Neural cell (in vitro differentiated cells): ENCODE measurements around the gene TMED3. TPM values are rescaled to one million over a fixed set of nuclear protein-coding genes. Genes with fewer than 3 reads are reported as not detected.

ENCODE experiments used
- H2AFZ ChIP-seq: fragments of 200-600, 300-800 bp; sonication (generic), shearing (Covaris generic); 2 replicates; pipeline ENCODE4 v1.6.0; 2014; ENCODE audit warnings: low read depth, mild to moderate bottlenecking, antibody characterized with exemption, low read length, moderate library complexity
- H3F3A ChIP-seq: fragments of 200-600 bp; shearing (Covaris generic); 2 replicates; pipeline ENCODE4 v1.6.1; 2016; ENCODE audit warnings: mild to moderate bottlenecking, moderate library complexity, mixed read lengths, antibody characterized with exemption, low read length; ENCODE audit not compliant: insufficient read depth, poor library complexity, severe bottlenecking
- H3K27ac ChIP-seq: fragments of 200-600, 300-800 bp; sonication (generic), shearing (Covaris generic); 2 replicates; pipeline ENCODE4 v1.5.1; 2014; ENCODE audit warnings: mild to moderate bottlenecking, low read length, moderate library complexity
- H3K27me3 ChIP-seq: fragments of 300-800, 200-600 bp; sonication (generic), shearing (Covaris generic); 2 replicates; pipeline ENCODE4 v1.6.0; 2014; ENCODE audit warnings: mild to moderate bottlenecking, low read depth, low read length, moderate library complexity; ENCODE audit not compliant: insufficient read depth
- H3K36me3 ChIP-seq: fragments of 300-800, 200-600 bp; sonication (generic), shearing (Covaris generic); 2 replicates; pipeline ENCODE4 v1.5.1; 2014; ENCODE audit warnings: mild to moderate bottlenecking, antibody characterized with exemption, low read length, moderate library complexity; ENCODE audit not compliant: insufficient read depth
- H3K4me2 ChIP-seq: fragments of 300-800, 200-600 bp; sonication (generic), shearing (Covaris generic); 2 replicates; pipeline ENCODE4 v1.6.0; 2014; ENCODE audit warnings: mild to moderate bottlenecking, low read length
- H3K4me3 ChIP-seq: fragments of 300-800, 200-600 bp; sonication (generic), shearing (Covaris generic); 2 replicates; pipeline ENCODE4 v1.5.1; 2014; ENCODE audit warnings: mild to moderate bottlenecking, low read length, moderate library complexity
- H3K79me2 ChIP-seq: fragments of 200-600 bp; shearing (Covaris generic); replicated peaks from 2 replicates; pipeline ENCODE4 v1.6.0; 2014; ENCODE audit warnings: mild to moderate bottlenecking, low read length, moderate library complexity; ENCODE audit not compliant: insufficient read depth
- H3K9ac ChIP-seq: fragments of 300-800, 200-600 bp; sonication (generic), shearing (Covaris generic); 2 replicates; pipeline ENCODE4 v1.6.1; 2016; ENCODE audit warnings: mild to moderate bottlenecking, low read length, mixed read lengths
- H3K9me2 ChIP-seq: fragments of 200-600 bp; shearing (Covaris generic); 2 replicates; pipeline ENCODE4 v1.6.1; 2016; ENCODE audit warnings: mild to moderate bottlenecking, low read length, mixed read lengths; ENCODE audit not compliant: insufficient read depth
- H3K9me3 ChIP-seq: fragments of 200-600, 300-800 bp; sonication (generic), shearing (Covaris generic); 2 replicates; pipeline ENCODE4 v1.6.1; 2016; ENCODE audit warnings: mild to moderate bottlenecking, mixed run types, low read length, moderate library complexity, mixed read lengths
- H4K20me1 ChIP-seq: fragments of 200-600 bp; shearing (Covaris generic); 2 replicates; pipeline ENCODE4 v1.6.1; 2016; ENCODE audit warnings: mild to moderate bottlenecking, mixed run types; ENCODE audit not compliant: insufficient read depth
- EP300 ChIP-seq: fragments of 450-650 bp; conservative IDR thresholded peaks from 2 replicates; pipeline ENCODE4 v1.6.1; 2014; ENCODE audit warnings: antibody characterized with exemption, mild to moderate bottlenecking, moderate library complexity; ENCODE audit not compliant: poor library complexity, severe bottlenecking
- EZH2 ChIP-seq: fragments of 200-600, 300-800 bp; shearing (Covaris generic), sonication (generic); IDR thresholded peaks from 2 replicates; pipeline ENCODE4 v1.6.1; 2014; ENCODE audit warnings: antibody characterized with exemption, low read length, borderline replicate concordance, mild to moderate bottlenecking; ENCODE audit not compliant: insufficient read depth, poor library complexity, severe bottlenecking
- MXI1 ChIP-seq: fragments of 450-650 bp; conservative IDR thresholded peaks from 2 replicates; pipeline ENCODE4 v1.6.1; 2014; ENCODE audit warnings: antibody characterized with exemption, mild to moderate bottlenecking; ENCODE audit not compliant: poor library complexity, severe bottlenecking
- POLR2AphosphoS5 ChIP-seq: IDR thresholded peaks from 2 replicates; pipeline ENCODE4 v1.6.1; 2012
- RAD21 ChIP-seq: fragments of 450-650 bp; conservative IDR thresholded peaks from 2 replicates; pipeline ENCODE4 v1.6.1; 2014; ENCODE audit warnings: antibody characterized with exemption, mild to moderate bottlenecking, moderate library complexity
- SMC3 ChIP-seq: fragments of 450-650 bp; conservative IDR thresholded peaks from 2 replicates; pipeline ENCODE4 v1.6.1; 2014; ENCODE audit warnings: antibody characterized with exemption, mild to moderate bottlenecking, moderate library complexity; ENCODE audit not compliant: poor library complexity
- TAF1 ChIP-seq: IDR thresholded peaks from 2 replicates; pipeline ENCODE4 v1.6.1; 2012; ENCODE audit warnings: low read depth
- polyA plus RNA-seq: library from polyadenylated mRNA; depleted of rRNA; stranded (reverse); fragments of >200 nt; gene quantifications from 2 replicates; pipeline ENCODE4 v1.2.3, GENCODE V29; 2014
- TF ChIP-seq, protein P1 (sequence below): fragments of 450-650 bp; IDR thresholded peaks from 2 replicates; pipeline ENCODE4 v1.5.1; 2014; ENCODE audit warnings: antibody characterized with exemption, mild to moderate bottlenecking, moderate library complexity; ENCODE audit not compliant: poor library complexity, severe bottlenecking
- TF ChIP-seq, protein P2 (sequence below): IDR thresholded peaks from 2 replicates; pipeline ENCODE4 v1.6.1; 2012; ENCODE audit warnings: borderline replicate concordance

TMED3 gene
- polyA plus RNA-seq, 1 donor from 2014 or later: 83.5 TPM

DNA sequence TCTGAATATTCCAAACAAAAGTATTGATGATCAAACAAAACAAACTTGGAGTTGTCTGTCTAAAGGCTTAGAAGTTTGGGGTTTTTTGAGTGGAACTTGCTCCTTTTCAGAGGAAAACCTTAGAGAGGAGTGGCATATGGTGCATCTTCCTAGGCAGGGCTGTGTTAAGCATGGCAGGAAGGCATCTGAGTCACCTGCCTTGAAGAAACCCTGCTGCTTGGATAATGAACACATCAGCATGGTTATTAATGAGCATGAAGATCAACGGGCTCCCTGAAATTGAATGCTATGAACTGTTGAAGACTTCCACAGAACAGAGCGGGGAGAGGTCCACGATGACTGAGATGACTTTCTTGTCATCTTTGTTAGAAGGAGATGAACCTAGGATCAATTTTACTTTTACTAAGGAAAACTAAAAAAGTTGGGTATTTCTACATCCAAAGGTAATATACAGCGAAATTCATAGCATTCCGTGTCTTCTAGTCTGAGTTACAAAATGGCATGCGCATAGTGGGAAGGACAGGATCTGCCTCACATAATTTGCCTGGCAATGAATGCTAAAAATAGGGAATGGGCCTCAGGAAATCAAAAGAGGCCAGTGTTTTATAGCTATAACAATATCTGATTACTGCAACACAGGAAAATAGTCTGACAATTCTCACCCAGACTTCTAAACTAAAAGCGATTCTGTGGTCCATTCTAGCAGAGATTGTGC is 11.6 kb upstream of the TMED3 start:
- Histone ChIP-seq H3K9ac (no peak overlapping the region), H3K9me2 (no peaks in the 10 kb centered on the region), H3K4me2 (no peak overlapping the region), H3K9me3 (no peaks in the 10 kb centered on the region), H3K27ac (no peak overlapping the region), H3K4me3 (no peak overlapping the region), H2AFZ (no peak overlapping the region), H4K20me1 (no peaks in the 10 kb centered on the region), H3K36me3 (no peaks in the 10 kb centered on the region), H3F3A (no peaks in the 10 kb centered on the region), H3K27me3 (peaks cover 4% of the 10 kb centered on the region), H3K79me2 (no peaks in the 10 kb centered on the region)
- TF ChIP-seq SMC3 (no peak), EP300 (no peak), TAF1 (no peak)

DNA sequence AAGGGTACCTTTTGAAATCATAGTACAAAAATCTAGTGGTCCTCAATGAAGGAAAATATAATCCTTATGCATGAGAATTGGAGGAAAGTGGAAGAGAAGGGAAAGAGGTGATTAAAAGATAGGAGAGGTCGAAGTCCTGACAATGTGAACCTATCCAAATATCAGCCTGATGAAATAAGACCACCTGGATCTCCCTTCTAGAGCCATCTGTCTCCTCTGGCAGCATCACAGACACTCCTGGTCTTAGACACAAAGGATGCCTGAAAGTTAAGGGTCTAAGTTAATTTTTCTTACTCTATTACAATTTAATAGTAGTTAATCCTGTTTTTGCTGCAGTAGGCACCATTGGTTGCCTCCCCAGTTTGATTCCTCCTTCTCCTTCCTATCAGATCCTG is 11.1 kb upstream of the TMED3 start:
- Histone ChIP-seq H3K4me3 (no peak overlapping the region), H4K20me1 (no peaks in the 10 kb centered on the region), H3K36me3 (no peaks in the 10 kb centered on the region), H3F3A (no peaks in the 10 kb centered on the region), H3K9me3 (no peaks in the 10 kb centered on the region), H3K9me2 (no peaks in the 10 kb centered on the region), H3K9ac (no peak overlapping the region), H3K27me3 (peaks cover 8% of the 10 kb centered on the region), H3K4me2 (no peak overlapping the region), H2AFZ (no peak overlapping the region), H3K27ac (no peak overlapping the region), H3K79me2 (no peaks in the 10 kb centered on the region)
- no peak for TF ChIP-seq SMC3

DNA sequence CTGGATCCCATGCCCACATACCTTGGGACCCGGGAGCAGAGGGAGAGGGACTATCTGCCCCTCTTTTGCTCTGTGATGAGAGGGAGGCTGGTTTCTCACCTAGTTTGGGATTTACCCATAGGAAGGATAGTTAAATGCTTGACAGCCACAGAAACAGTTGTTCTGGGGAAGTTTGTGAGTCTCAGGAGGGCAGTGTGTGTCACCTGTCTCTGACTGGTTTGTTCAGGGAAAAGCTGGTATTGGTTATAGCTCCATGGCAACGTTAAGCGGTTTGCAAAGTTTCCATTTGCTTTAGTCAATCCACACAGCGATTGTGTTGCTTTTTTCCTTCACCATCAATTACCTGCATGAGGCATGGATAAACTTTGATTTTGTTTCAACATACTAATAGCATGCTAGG is 3.7 kb upstream of the TMED3 start:
- Histone ChIP-seq H3K79me2 (no peaks in the 10 kb centered on the region), H3K4me2 (no peak overlapping the region), H3F3A (no peaks in the 10 kb centered on the region), H4K20me1 (no peaks in the 10 kb centered on the region), H2AFZ (no peak overlapping the region), H3K36me3 (no peaks in the 10 kb centered on the region), H3K9me3 (no peaks in the 10 kb centered on the region), H3K9me2 (no peaks in the 10 kb centered on the region), H3K4me3 (no peak overlapping the region), H3K9ac (no peak overlapping the region), H3K27me3 (peaks cover 42% of the 10 kb centered on the region), H3K27ac (no peak overlapping the region)
- TF ChIP-seq, protein P1, sequence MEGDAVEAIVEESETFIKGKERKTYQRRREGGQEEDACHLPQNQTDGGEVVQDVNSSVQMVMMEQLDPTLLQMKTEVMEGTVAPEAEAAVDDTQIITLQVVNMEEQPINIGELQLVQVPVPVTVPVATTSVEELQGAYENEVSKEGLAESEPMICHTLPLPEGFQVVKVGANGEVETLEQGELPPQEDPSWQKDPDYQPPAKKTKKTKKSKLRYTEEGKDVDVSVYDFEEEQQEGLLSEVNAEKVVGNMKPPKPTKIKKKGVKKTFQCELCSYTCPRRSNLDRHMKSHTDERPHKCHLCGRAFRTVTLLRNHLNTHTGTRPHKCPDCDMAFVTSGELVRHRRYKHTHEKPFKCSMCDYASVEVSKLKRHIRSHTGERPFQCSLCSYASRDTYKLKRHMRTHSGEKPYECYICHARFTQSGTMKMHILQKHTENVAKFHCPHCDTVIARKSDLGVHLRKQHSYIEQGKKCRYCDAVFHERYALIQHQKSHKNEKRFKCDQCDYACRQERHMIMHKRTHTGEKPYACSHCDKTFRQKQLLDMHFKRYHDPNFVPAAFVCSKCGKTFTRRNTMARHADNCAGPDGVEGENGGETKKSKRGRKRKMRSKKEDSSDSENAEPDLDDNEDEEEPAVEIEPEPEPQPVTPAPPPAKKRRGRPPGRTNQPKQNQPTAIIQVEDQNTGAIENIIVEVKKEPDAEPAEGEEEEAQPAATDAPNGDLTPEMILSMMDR: no peak
- TF ChIP-seq, protein P2, sequence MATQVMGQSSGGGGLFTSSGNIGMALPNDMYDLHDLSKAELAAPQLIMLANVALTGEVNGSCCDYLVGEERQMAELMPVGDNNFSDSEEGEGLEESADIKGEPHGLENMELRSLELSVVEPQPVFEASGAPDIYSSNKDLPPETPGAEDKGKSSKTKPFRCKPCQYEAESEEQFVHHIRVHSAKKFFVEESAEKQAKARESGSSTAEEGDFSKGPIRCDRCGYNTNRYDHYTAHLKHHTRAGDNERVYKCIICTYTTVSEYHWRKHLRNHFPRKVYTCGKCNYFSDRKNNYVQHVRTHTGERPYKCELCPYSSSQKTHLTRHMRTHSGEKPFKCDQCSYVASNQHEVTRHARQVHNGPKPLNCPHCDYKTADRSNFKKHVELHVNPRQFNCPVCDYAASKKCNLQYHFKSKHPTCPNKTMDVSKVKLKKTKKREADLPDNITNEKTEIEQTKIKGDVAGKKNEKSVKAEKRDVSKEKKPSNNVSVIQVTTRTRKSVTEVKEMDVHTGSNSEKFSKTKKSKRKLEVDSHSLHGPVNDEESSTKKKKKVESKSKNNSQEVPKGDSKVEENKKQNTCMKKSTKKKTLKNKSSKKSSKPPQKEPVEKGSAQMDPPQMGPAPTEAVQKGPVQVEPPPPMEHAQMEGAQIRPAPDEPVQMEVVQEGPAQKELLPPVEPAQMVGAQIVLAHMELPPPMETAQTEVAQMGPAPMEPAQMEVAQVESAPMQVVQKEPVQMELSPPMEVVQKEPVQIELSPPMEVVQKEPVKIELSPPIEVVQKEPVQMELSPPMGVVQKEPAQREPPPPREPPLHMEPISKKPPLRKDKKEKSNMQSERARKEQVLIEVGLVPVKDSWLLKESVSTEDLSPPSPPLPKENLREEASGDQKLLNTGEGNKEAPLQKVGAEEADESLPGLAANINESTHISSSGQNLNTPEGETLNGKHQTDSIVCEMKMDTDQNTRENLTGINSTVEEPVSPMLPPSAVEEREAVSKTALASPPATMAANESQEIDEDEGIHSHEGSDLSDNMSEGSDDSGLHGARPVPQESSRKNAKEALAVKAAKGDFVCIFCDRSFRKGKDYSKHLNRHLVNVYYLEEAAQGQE: no peak
- TF ChIP-seq MXI1 (no peak), EZH2 (no peak), TAF1 (no peak), SMC3 (no peak), EP300 (no peak), POLR2AphosphoS5 (no peak), RAD21 (no peak)
